Fibroblast of skin of back (primary cell): ENCODE data around the gene SNU13. TPM values are rescaled to one million over a fixed set of nuclear protein-coding genes. Genes with fewer than 3 reads are reported as not detected.
"Not testable (repeated sequence)": the region's sequence is repeated elsewhere in the genome, so short reads cannot be mapped to it uniquely, and the experiment has no call there.

Experiments
- DNase-seq: peaks from one replicate; pipeline ENCODE4 v3.0.0-alpha.2; 2013
- polyA plus RNA-seq, 2 experiments: library from polyadenylated mRNA; unstranded; fragments of 120-200 nt; gene quantifications; one replicate each; pipeline ENCODE4 v1.2.1, GENCODE V29; 2013; ENCODE audit not compliant: insufficient read length in 2 of 2

SNU13 gene
- polyA plus RNA-seq (2013, experiment 1 of 2; ENCODE audit: insufficient read length), result 189 TPM
- polyA plus RNA-seq (2013, experiment 2 of 2; ENCODE audit: insufficient read length), result 138 TPM

- DNase-seq, result peak; percentile 93
Observed at GRCh38 chr22:41688365-41689211, at the start of gene SNU13. Gene SNU13 (minus strand): TSS chr22:41688867. CDS start chr22:41688796, 71 bp downstream.

GRCh38 chr22:41733241-41733640 lies 44.6 kb upstream of the SNU13 start:
- not testable (repeated sequence) for DNase-seq

DNA sequence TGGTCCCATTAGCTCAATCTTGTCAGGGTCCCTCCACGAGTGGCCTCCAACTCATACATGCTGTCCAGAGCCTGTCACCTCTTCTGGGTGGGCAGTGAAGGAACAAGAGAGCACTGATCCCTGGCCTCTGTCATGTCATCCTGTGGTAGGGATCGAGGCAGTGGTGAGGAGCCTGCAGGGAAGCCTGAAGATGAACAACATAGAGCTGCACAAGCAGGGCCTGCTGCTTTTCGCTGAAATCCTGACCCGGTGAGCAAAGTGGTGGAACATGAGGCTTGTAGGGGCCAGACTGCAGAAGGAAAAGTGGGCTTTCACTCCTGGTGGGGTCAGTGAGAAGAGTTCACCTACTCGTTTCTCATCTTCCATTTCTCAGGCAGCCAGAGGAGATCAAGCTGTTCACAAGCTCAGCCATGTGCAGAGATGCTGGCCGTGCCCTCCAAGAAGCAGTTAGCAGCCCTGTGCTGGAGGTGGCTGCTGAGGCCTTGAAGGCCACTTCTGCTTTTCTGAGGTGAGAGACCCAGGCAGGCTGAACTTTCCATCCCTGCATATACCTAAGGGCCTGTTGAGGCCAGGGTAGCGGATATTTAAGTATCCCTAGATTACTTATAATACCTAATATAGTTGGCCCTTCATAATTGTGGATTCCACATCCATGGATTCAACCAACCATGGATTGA lies 43.6 kb upstream of the SNU13 start:
- no peak for DNase-seq

DNA sequence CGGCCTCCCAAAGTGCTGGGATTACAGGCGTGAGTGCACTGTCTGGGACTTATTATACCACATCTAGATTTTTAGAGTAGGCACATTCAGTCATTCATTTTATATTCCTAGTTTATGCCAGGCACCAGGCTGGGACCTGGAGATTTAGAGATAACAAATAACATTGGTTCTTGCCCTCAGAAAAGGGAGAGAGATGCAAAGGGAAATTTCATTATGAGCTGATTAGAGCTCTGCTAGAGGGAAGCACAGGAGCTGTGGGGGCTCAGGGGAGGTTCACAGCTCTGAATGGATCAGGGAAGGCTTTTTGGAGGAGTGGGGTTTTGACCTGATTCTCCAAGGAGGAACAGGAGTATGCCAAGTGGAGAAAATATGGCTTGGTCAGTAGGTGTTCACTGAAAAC lies 42.9 kb upstream of the SNU13 start:
- no peak for DNase-seq

- DNase-seq, result no peak
Observed at GRCh38 chr22:41725510-41726110, 36.9 kb upstream of the SNU13 start.

DNA sequence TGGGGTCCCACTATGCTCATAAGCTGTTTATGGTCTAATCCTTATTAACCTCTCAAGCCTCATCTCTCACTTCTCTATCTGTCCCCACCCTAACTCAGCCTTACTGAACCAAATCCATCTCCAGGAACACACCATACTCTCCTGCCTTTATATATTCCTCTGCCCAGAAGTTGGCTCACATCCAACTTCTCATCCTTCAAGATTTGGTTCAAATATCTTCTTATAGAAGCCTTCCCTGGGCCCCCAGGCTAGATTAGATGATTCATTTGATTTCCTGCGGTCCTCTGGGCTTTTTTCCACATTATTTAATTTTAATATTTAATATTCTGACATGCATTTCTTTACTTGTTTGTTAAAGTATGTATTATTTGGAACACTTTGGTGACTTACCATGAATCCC lies 33.8 kb upstream of the SNU13 start:
- no peak for DNase-seq

DNA sequence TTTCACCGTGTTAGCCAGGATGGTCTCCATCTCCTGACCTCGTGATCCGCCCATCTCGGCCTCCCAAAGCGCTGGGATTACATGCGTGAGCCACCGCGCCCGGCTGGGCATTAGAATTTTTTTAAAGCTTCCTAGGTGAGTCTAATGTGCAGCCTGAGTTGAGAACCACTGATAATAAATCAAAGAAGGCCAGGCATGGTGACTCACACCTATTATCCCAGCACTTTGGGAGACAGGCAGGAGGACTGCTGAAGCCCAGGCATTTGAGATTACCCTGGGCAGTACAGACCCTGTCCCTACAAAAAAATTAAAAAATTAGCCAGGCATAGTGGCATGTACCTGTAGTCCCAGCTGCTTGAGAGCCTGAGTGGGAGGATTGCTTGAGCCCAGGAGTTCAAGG lies 24.3 kb upstream of the SNU13 start:
- DNase-seq, result no peak

DNA sequence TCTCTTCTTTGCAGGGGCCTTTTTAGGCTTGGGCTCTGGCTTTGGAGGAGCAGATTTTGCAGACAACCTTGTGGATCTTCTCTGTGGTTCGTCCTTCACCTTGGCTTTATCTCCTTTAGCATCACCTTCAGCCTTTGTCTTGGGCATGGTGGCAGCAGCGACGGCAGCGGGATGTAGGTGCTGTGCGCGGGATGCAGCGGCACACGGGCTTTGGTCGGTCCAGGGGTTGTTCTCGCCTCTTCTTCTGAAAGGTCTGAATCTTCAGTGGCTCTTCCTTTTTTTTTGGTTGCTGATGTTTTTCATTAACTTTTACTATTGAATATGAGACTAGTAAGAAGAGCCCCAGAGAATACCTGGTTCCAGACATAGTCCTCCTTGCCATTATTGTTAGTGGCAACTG lies 20.7 kb upstream of the SNU13 start:
- no peak for DNase-seq

DNA sequence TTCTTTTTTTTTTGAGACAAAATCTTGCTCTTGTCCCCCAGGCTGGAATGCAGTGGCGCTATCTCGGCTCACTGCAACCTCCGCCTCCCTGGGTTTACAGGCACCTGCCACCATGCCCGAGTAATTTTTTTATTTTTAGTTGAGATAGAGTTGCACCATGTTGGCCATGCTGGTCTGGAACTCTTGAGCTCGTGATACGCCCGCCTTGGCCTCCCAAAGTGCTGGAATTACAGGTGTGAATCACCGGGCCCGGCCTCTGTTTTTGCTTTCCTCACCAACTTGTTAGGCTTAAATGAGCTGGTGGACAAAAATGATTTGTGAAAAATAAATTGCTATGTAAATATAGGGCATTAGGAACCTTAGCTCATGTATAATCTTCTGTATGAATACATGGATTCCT lies 14.1 kb upstream of the SNU13 start:
- DNase-seq, result no peak

- no peak for DNase-seq
Observed at GRCh38 chr22:41700108-41700364, 11.4 kb upstream of the SNU13 start.

DNA sequence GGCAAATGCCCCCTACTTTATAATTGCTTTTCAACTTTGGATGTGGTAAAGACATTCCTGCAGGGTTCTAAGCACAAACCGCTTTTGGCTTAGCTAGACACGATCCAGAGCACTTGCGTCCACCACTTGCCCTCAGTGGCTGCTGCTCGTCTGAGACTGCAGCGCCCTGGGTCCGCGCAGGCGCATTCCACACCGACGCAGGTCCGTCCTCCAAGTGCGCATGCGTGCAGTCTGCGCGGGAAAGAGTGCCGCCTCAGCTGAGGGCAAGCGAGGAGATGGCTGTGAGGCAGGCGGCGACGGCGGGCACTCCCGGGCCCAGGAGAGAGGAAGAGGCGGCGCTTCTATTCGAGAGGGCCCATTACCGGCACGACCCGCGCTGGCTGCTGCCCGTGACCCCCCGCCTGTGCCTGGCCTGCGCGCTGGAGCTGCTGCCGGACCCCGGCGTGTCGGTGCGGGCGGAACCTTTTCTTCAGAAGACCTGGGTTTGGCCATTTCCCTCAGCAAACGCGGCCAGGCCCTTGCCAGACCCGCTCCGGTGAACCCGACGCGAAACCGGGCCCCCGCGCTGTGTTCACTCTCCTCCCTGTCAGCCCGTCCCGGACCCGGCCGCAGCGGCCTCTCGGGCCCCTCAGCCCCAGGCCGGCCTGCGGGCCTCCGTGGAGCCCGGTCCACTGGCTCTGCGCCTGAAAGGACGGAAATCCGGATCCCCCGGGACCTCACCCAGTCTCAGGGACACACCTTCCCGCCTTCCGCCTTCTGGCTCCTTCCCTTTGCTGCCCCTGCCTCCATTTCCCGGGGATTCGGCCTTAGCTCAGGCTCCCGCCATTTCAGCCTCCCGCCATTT lies 10.8 kb upstream of the SNU13 start, which contains the start of gene MEI1:
TSS of gene MEI1 (plus strand) at position 240 of the 844 bp plus-strand sequence. CDS start at position 276, 36 bp downstream.
- peak; percentile 72 for DNase-seq

- DNase-seq, result peak; percentile 85
Observed at GRCh38 chr22:41697126-41697775, 8.6 kb upstream of the SNU13 start.

- no peak for DNase-seq
Observed at GRCh38 chr22:41696703-41697102, 8.0 kb upstream of the SNU13 start.

DNA sequence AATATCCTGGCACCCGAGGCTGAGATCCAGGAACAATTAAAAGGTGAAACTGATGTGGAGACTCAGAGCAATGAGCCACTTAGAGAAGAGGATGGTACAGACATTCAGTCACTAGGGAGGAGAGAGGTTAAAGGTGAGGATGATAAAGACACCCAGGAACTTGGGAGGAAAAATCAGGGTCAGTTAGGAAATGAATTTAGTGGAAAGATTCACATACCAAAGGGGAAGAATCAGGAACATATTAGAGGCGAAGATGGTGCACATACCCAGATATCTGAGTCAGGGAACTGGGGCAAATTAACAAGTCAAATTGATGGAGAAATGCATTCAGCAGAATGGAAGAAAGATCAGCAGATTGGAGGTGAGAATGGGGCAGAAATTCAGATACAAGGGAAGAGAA lies 6.5 kb upstream of the SNU13 start:
- no peak for DNase-seq

- no peak for DNase-seq
Observed at GRCh38 chr22:41690476-41690875, 1.8 kb upstream of the SNU13 start.

GRCh38 chr22:41687901-41688364 lies 734 bp downstream of the SNU13 start:
- peak; percentile 27 for DNase-seq

DNA sequence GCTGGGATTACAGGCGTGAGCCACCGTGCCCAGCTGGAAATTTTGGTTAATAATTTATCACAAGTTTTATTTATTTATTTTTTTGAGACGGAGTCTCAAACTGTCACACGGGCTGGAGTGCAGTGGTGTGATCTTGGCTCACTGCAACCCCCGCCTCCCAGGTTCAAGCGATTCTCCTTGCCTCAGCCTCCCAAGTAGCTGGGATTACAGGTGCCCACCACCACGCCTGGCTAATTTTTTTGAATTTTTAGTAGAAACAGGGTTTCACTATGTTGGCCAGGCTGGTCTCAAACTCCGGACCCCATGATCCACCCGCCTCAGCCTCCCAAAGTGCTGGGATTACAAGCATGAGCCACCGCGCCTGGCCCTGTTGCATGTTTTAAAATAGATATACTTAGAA lies 1.8 kb downstream of the SNU13 start:
- DNase-seq, result not testable (repeated sequence)

- DNase-seq, result no peak
Observed at GRCh38 chr22:41684194-41684593, 4.5 kb downstream of the SNU13 start.

- peak; percentile 81 for DNase-seq
Observed at GRCh38 chr22:41683616-41684015, 5.1 kb downstream of the SNU13 start.

GRCh38 chr22:41683052-41683451 lies 5.6 kb downstream of the SNU13 start:
- DNase-seq, result no peak

GRCh38 chr22:41682033-41682807 lies 6.4 kb downstream of the SNU13 start:
- peak; percentile 80 for DNase-seq
